Activated T-helper 17 cell treated with anti-CD3 and anti-CD28 coated beads, Interleukin-2, amount 50 U/mL, for 72 hours (primary cell): ENCODE measurements around the gene ASCC3. TPM values are rescaled to one million over a fixed set of nuclear protein-coding genes. Genes with fewer than 3 reads are reported as not detected.

Experiments
- ATAC-seq: fragments of 150-1000 bp; cut with Tn5 transposase; replicated peaks from 2 replicates; pipeline ENCODE4 v1.10.0; 2021; ENCODE audit warnings: mild to moderate bottlenecking, moderate library complexity
- H3K27ac Mint-ChIP-seq: one replicate; pipeline ENCODE4 v1.8.0; 2022; ENCODE audit warnings: mixed read lengths
- H3K27me3 Mint-ChIP-seq: one replicate; pipeline ENCODE4 v1.8.0; 2022; ENCODE audit warnings: mixed read lengths
- H3K36me3 Mint-ChIP-seq: one replicate; pipeline ENCODE4 v1.8.0; 2022; ENCODE audit warnings: low read depth, mild to moderate bottlenecking, mixed read lengths
- H3K4me1 Mint-ChIP-seq: one replicate; pipeline ENCODE4 v1.8.0; 2022; ENCODE audit warnings: mixed read lengths
- H3K4me3 Mint-ChIP-seq: one replicate; pipeline ENCODE4 v1.8.0; 2022; ENCODE audit warnings: mild to moderate bottlenecking, mixed read lengths
- H3K9me3 Mint-ChIP-seq: one replicate; pipeline ENCODE4 v1.8.0; 2022; ENCODE audit warnings: mixed read lengths
- total RNA-seq, 2 donors: library from RNA; stranded (reverse); gene quantifications; one replicate each; pipeline ENCODE4 v1.2.3, GENCODE V29; 2022

ASCC3 gene
- total RNA-seq, 2 donors from 2014 or later = 58.0 to 87.2 TPM

GRCh38 chr6:100549406-100550167 is 331.5 kb downstream of the ASCC3 start:
- H3K4me3 Mint-ChIP-seq = no peak overlapping the region
- H3K4me1 Mint-ChIP-seq = no peaks in the 10 kb centered on the region
- ATAC-seq = no peak
- H3K36me3 Mint-ChIP-seq = peaks cover 26% of the 10 kb centered on the region
- H3K9me3 Mint-ChIP-seq = no peaks in the 10 kb centered on the region
- no peaks in the 10 kb centered on the region for H3K27me3 Mint-ChIP-seq
- H3K27ac Mint-ChIP-seq = no peak overlapping the region

GRCh38 chr6:100538086-100538485 is 343.0 kb downstream of the ASCC3 start:
- Mint-ChIP-seq H3K36me3 (peaks cover 74% of the 10 kb centered on the region), H3K27ac (no peak overlapping the region), H3K4me3 (no peak overlapping the region), H3K4me1 (no peaks in the 10 kb centered on the region), H3K27me3 (no peaks in the 10 kb centered on the region), H3K9me3 (no peaks in the 10 kb centered on the region)
- no peak for ATAC-seq

GRCh38 chr6:100518588-100518987 is 362.5 kb downstream of the ASCC3 start:
- peaks cover 24% of the 10 kb centered on the region for H3K36me3 Mint-ChIP-seq
- H3K4me1 Mint-ChIP-seq = no peaks in the 10 kb centered on the region
- H3K9me3 Mint-ChIP-seq = no peaks in the 10 kb centered on the region
- no peak overlapping the region for H3K4me3 Mint-ChIP-seq
- ATAC-seq = no peak
- no peaks in the 10 kb centered on the region for H3K27me3 Mint-ChIP-seq
- H3K27ac Mint-ChIP-seq = no peak overlapping the region

GRCh38 chr6:100517633-100518032 is 363.5 kb downstream of the ASCC3 start:
- no peak overlapping the region for H3K27ac Mint-ChIP-seq
- no peaks in the 10 kb centered on the region for H3K4me1 Mint-ChIP-seq
- peaks cover 24% of the 10 kb centered on the region for H3K36me3 Mint-ChIP-seq
- H3K4me3 Mint-ChIP-seq = no peak overlapping the region
- H3K27me3 Mint-ChIP-seq = no peaks in the 10 kb centered on the region
- no peak for ATAC-seq
- no peaks in the 10 kb centered on the region for H3K9me3 Mint-ChIP-seq

GRCh38 chr6:100517106-100517505 is 364.0 kb downstream of the ASCC3 start:
- no peak overlapping the region for H3K27ac Mint-ChIP-seq
- ATAC-seq = no peak
- H3K36me3 Mint-ChIP-seq = peaks cover 24% of the 10 kb centered on the region
- no peaks in the 10 kb centered on the region for H3K27me3 Mint-ChIP-seq
- H3K4me3 Mint-ChIP-seq = no peak overlapping the region
- H3K9me3 Mint-ChIP-seq = no peaks in the 10 kb centered on the region
- no peaks in the 10 kb centered on the region for H3K4me1 Mint-ChIP-seq

GRCh38 chr6:100514660-100515059 is 366.5 kb downstream of the ASCC3 start:
- Mint-ChIP-seq H3K4me1 (no peaks in the 10 kb centered on the region), H3K4me3 (no peak overlapping the region), H3K27ac (no peak overlapping the region), H3K9me3 (peaks cover 3% of the 10 kb centered on the region), H3K36me3 (peaks cover 24% of the 10 kb centered on the region), H3K27me3 (no peaks in the 10 kb centered on the region)
- no peak for ATAC-seq

- Mint-ChIP-seq H3K27ac (no peak overlapping the region), H3K4me3 (no peak overlapping the region), H3K9me3 (peaks cover 3% of the 10 kb centered on the region), H3K36me3 (peaks cover 22% of the 10 kb centered on the region), H3K27me3 (no peaks in the 10 kb centered on the region), H3K4me1 (no peaks in the 10 kb centered on the region)
- no peak for ATAC-seq
These were observed 368.8 kb downstream of the ASCC3 start for GRCh38 chr6:100512203-100512862.

GRCh38 chr6:100509101-100509500 is 372.0 kb downstream of the ASCC3 start:
- H3K27ac Mint-ChIP-seq = no peak overlapping the region
- no peaks in the 10 kb centered on the region for H3K4me1 Mint-ChIP-seq
- H3K4me3 Mint-ChIP-seq = no peak overlapping the region
- ATAC-seq = no peak
- peaks cover 4% of the 10 kb centered on the region for H3K36me3 Mint-ChIP-seq
- H3K9me3 Mint-ChIP-seq = peaks cover 3% of the 10 kb centered on the region
- no peaks in the 10 kb centered on the region for H3K27me3 Mint-ChIP-seq

GRCh38 chr6:100506651-100507050 is 374.5 kb downstream of the ASCC3 start:
- Mint-ChIP-seq H3K27ac (no peak overlapping the region), H3K9me3 (peaks cover 3% of the 10 kb centered on the region), H3K27me3 (no peaks in the 10 kb centered on the region), H3K4me3 (no peak overlapping the region), H3K36me3 (no peaks in the 10 kb centered on the region), H3K4me1 (no peaks in the 10 kb centered on the region)
- no peak for ATAC-seq

- ATAC-seq = peak; percentile 86
- no peaks in the 10 kb centered on the region for H3K4me1 Mint-ChIP-seq
- no peak overlapping the region for H3K27ac Mint-ChIP-seq
These were observed 376.1 kb downstream of the ASCC3 start for GRCh38 chr6:100504786-100505737.

GRCh38 chr6:100503043-100503705 is 378.0 kb downstream of the ASCC3 start:
- no peaks in the 10 kb centered on the region for H3K9me3 Mint-ChIP-seq
- H3K36me3 Mint-ChIP-seq = no peaks in the 10 kb centered on the region
- H3K27ac Mint-ChIP-seq = no peak overlapping the region
- no peak overlapping the region for H3K4me3 Mint-ChIP-seq
- no peak for ATAC-seq
- H3K4me1 Mint-ChIP-seq = no peaks in the 10 kb centered on the region
- peaks cover 12% of the 10 kb centered on the region for H3K27me3 Mint-ChIP-seq

More at GRCh38 chr6:100504786-100505737, 376.1 kb downstream of the ASCC3 start:
- H3K36me3 Mint-ChIP-seq = no peaks in the 10 kb centered on the region
- H3K9me3 Mint-ChIP-seq = peaks cover under 1% of the 10 kb centered on the region
- H3K4me3 Mint-ChIP-seq = no peak overlapping the region
- H3K27me3 Mint-ChIP-seq = peaks cover 6% of the 10 kb centered on the region

GRCh38 chr6:100493206-100493888 is 387.8 kb downstream of the ASCC3 start:
- H3K9me3 Mint-ChIP-seq = peaks cover 4% of the 10 kb centered on the region
- H3K4me3 Mint-ChIP-seq = no peak overlapping the region
- H3K27me3 Mint-ChIP-seq = peaks cover 30% of the 10 kb centered on the region
- no peak for ATAC-seq
- no peaks in the 10 kb centered on the region for H3K36me3 Mint-ChIP-seq
- H3K27ac Mint-ChIP-seq = no peak overlapping the region
- H3K4me1 Mint-ChIP-seq = no peaks in the 10 kb centered on the region

- no peak overlapping the region for H3K4me3 Mint-ChIP-seq
- no peak overlapping the region for H3K27ac Mint-ChIP-seq
- no peaks in the 10 kb centered on the region for H3K4me1 Mint-ChIP-seq
- H3K27me3 Mint-ChIP-seq = peaks cover 38% of the 10 kb centered on the region
- H3K36me3 Mint-ChIP-seq = no peaks in the 10 kb centered on the region
- no peak for ATAC-seq
- H3K9me3 Mint-ChIP-seq = peaks cover 4% of the 10 kb centered on the region
These were observed 389.0 kb downstream of the ASCC3 start for GRCh38 chr6:100491952-100492670.
